ENCODE measurements around the gene IL17C. TPM values are rescaled to one million over a fixed set of nuclear protein-coding genes. Genes with fewer than 3 reads are reported as not detected.

IL17C gene
- total and polyA plus RNA-seq, 2 donors (not counting 3 experiments of a cell fraction or from before 2014, with no cell fraction given) = 0.17 TPM; not detected in 1

DNA sequence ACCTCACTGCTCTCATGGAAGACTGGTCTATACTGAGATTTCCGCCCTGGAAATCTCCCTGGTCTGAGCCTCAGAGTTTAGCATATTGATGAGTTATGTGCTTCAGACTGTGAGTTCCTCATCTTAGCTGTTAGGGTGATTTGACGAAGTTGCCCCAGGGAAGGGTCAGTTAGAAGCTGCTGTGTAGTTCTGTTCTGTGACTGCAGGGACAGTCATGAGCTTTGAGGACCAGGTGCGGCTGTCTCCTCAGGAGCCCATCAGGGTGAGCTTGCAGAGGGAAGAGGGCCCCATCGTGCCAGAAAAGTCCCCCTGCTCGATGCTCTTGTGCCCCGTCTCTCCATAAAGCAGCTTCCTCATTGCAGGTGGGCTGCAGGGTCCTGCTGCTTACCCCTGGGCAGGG is 28.3 kb upstream of the IL17C start:
- H3K79me2 ChIP-seq (ENCODE audit: control insufficient read depth, insufficient read depth, low read length) = no peaks in the 10 kb centered on the region
- no peaks in the 10 kb centered on the region for H3K9me3 ChIP-seq (replicated peaks; ENCODE audit: control insufficient read depth, insufficient read depth, low read length)
- no peak overlapping the region for H2AFZ ChIP-seq (ENCODE audit: low read depth, low read length)
- DNase-seq (ENCODE audit: low read depth, low spot score) (no peak), FAIRE-seq (no peak)
- H3K9me1 ChIP-seq (replicated peaks; ENCODE audit: control insufficient read depth, extremely low read depth, insufficient read depth, low read length) = no peaks in the 10 kb centered on the region
- CTCF ChIA-PET = interaction anchor here (1.2 to 1.5 kb wide), 2 partner anchors 8 to 10 kb away, joined by 3 to 4 read pairs; no protein-coding TSS in a partner anchor
- no peaks in the 10 kb centered on the region for H3K27me3 ChIP-seq (ENCODE audit: control insufficient read depth in 2 of 2, insufficient read depth in 2 of 2, low read length in 2 of 2)
- BruUV-seq (replicated peaks) = no TSS peak
- POLR2A ChIA-PET = interaction anchor here (0.6 kb wide), 1 partner anchor 32 kb away, joined by 4 read pairs; no protein-coding TSS in a partner anchor
- H3K9ac ChIP-seq (replicated peaks; ENCODE audit: extremely low read depth, insufficient read depth, low read length) = no peak overlapping the region
- dilution Hi-C loops (cut with MboI; ENCODE audit: extremely low pct_ligation_motif_present, low sequenced_read_pairs) (no loop called here), intact Hi-C loops (cut with micrococcal nuclease) (no loop called here)
- H3K4me1 ChIP-seq (ENCODE audit: control insufficient read depth, extremely low read depth, insufficient read depth, low read length) = no peaks in the 10 kb centered on the region
- H3K4me3 ChIP-seq (replicated peaks in 1 of 3; ENCODE audit: insufficient read depth in 1 of 3, low read depth in 1 of 3, low read length in 3 of 3) = no peak overlapping the region
- H3K4me2 ChIP-seq (ENCODE audit: insufficient read depth, low read length) = no peak overlapping the region
- no peak overlapping the region for H3K27ac ChIP-seq (ENCODE audit: insufficient read depth, low read depth, low read length)
- TF ChIP-seq POLR2A (IDR thresholded peaks at IDR 0.05; ENCODE audit: low read depth, low read length) (no peak), FOS (IDR thresholded peaks at IDR 0.05; ENCODE audit: borderline replicate concordance, insufficient read depth, low read length) (no peak), MYC (IDR thresholded peaks at IDR 0.05; ENCODE audit: low read depth, low read length) (no peak), GATA2 (IDR thresholded peaks at IDR 0.05; ENCODE audit: insufficient read depth, insufficient read length, low read depth, low read length) (no peak), POLR2AphosphoS5 (IDR thresholded peaks at IDR 0.05; ENCODE audit: insufficient read depth, low read depth, low read length) (no peak), JUN (IDR thresholded peaks at IDR 0.05; ENCODE audit: borderline replicate concordance, insufficient read depth, insufficient read length, low read depth) (no peak), EZH2 (IDR thresholded peaks at IDR 0.05; ENCODE audit: borderline replicate concordance, low read depth, low read length, severe bottlenecking) (no peak)
- TF ChIP-seq, protein P1, sequence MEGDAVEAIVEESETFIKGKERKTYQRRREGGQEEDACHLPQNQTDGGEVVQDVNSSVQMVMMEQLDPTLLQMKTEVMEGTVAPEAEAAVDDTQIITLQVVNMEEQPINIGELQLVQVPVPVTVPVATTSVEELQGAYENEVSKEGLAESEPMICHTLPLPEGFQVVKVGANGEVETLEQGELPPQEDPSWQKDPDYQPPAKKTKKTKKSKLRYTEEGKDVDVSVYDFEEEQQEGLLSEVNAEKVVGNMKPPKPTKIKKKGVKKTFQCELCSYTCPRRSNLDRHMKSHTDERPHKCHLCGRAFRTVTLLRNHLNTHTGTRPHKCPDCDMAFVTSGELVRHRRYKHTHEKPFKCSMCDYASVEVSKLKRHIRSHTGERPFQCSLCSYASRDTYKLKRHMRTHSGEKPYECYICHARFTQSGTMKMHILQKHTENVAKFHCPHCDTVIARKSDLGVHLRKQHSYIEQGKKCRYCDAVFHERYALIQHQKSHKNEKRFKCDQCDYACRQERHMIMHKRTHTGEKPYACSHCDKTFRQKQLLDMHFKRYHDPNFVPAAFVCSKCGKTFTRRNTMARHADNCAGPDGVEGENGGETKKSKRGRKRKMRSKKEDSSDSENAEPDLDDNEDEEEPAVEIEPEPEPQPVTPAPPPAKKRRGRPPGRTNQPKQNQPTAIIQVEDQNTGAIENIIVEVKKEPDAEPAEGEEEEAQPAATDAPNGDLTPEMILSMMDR (IDR thresholded peaks at IDR 0.05; ENCODE audit: extremely low read depth in 1 of 2, insufficient read depth in 1 of 2, low read depth in 1 of 2, low read length in 2 of 2) = no peak
- TF ChIP-seq, protein P2, sequence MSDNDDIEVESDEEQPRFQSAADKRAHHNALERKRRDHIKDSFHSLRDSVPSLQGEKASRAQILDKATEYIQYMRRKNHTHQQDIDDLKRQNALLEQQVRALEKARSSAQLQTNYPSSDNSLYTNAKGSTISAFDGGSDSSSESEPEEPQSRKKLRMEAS (IDR thresholded peaks at IDR 0.05; ENCODE audit: insufficient read depth, insufficient read length) = no peak
- H3K36me3 ChIP-seq (ENCODE audit: control insufficient read depth in 2 of 2, extremely low read depth in 1 of 2, insufficient read depth in 2 of 2, low read length in 2 of 2) = peaks cover 0 to 39% of the 10 kb centered on the region in 2 experiments
- no peaks in the 10 kb centered on the region for H4K20me1 ChIP-seq (replicated peaks; ENCODE audit: control insufficient read depth, extremely low read depth, insufficient read depth, low read length)

Measured in endothelial cell of umbilical vein (primary cell).